DOHH2 (cell line): ENCODE results near the gene IKZF2.

Experiments used
- H3F3A ChIP-seq: fragments of 200-600 bp; sonication (generic), shearing (Covaris generic); 2 replicates; pipeline ENCODE4 v1.6.0; 2016; ENCODE audit warnings: antibody characterized with exemption, mild to moderate bottlenecking; ENCODE audit not compliant: control insufficient read depth, insufficient read depth
- H3K27ac ChIP-seq: fragments of 200-600 bp; sonication (generic); 2 replicates; pipeline ENCODE4 v1.5.1; 2014; ENCODE audit warnings: low read depth, mild to moderate bottlenecking, low read length, moderate library complexity
- H3K27me3 ChIP-seq: fragments of 200-600 bp; sonication (generic); 2 replicates; pipeline ENCODE4 v1.6.1; 2014; ENCODE audit warnings: mild to moderate bottlenecking, low read length, mixed read lengths; ENCODE audit not compliant: control insufficient read depth
- H3K36me3 ChIP-seq: fragments of 200-600 bp; sonication (generic); 2 replicates; pipeline ENCODE4 v1.6.1; 2014; ENCODE audit warnings: mild to moderate bottlenecking, low read length, moderate library complexity, mixed read lengths; ENCODE audit not compliant: control insufficient read depth
- H3K4me1 ChIP-seq: fragments of 200-600 bp; sonication (generic); 2 replicates; pipeline ENCODE4 v1.6.1; 2014; ENCODE audit warnings: mild to moderate bottlenecking, low read length, mixed read lengths; ENCODE audit not compliant: control insufficient read depth
- H3K4me2 ChIP-seq: fragments of 200-600 bp; sonication (generic); 2 replicates; pipeline ENCODE4 v1.6.0; 2014; ENCODE audit warnings: mild to moderate bottlenecking, low read length, moderate library complexity
- H3K4me3 ChIP-seq: fragments of 200-600 bp; sonication (generic); 2 replicates; pipeline ENCODE4 v1.5.1; 2014; ENCODE audit warnings: mild to moderate bottlenecking, low read length, mixed read lengths
- H3K79me2 ChIP-seq: fragments of 200-600 bp; sonication (generic); 2 replicates; pipeline ENCODE4 v1.6.1; 2014; ENCODE audit warnings: mild to moderate bottlenecking, low read length, mixed read lengths; ENCODE audit not compliant: control insufficient read depth
- H3K9me2 ChIP-seq: fragments of 200-600 bp; sonication (generic); replicated peaks from 2 replicates; pipeline ENCODE4 v1.6.1; 2014; ENCODE audit warnings: mild to moderate bottlenecking, low read length, mixed read lengths; ENCODE audit not compliant: control insufficient read depth
- H3K9me3 ChIP-seq: fragments of 200-600 bp; sonication (generic); 2 replicates; pipeline ENCODE4 v1.6.1; 2014; ENCODE audit warnings: antibody characterized with exemption, low read length, mixed read lengths; ENCODE audit not compliant: control insufficient read depth, insufficient read depth
- H4K20me1 ChIP-seq: fragments of 200-600 bp; sonication (generic); 2 replicates; pipeline ENCODE4 v1.6.0; 2014; ENCODE audit warnings: low read depth, mild to moderate bottlenecking, antibody characterized with exemption, low read length, moderate library complexity; ENCODE audit not compliant: control insufficient read depth, insufficient read depth
- CTCF ChIP-seq: fragments of 200-600 bp; sonication (generic); IDR thresholded peaks from one replicate; pipeline ENCODE4 v1.5.1; 2014; ENCODE audit warnings: antibody characterized with exemption, mild to moderate bottlenecking, low read depth, low read length; ENCODE audit not compliant: poor library complexity, severe bottlenecking
- EZH2phosphoT487 ChIP-seq: fragments of 200-600 bp; sonication (generic); IDR thresholded peaks from 2 replicates; pipeline ENCODE4 v1.6.1; 2017; ENCODE audit warnings: borderline replicate concordance, mild to moderate bottlenecking, antibody characterized with exemption, low read length, moderate library complexity, mixed read lengths

Gene IKZF2

GRCh38 chr2:212973347-212973746, 178.1 kb downstream of the IKZF2 start:
- Histone ChIP-seq H3K27ac (no peak overlapping the region), H3K4me1 (peaks cover 4% of the 10 kb centered on the region), H3K27me3 (no peaks in the 10 kb centered on the region), H3K9me3 (no peaks in the 10 kb centered on the region), H3F3A (no peaks in the 10 kb centered on the region), H3K9me2 (no peaks in the 10 kb centered on the region), H3K79me2 (no peaks in the 10 kb centered on the region), H3K4me2 (no peak overlapping the region), H3K36me3 (no peaks in the 10 kb centered on the region), H4K20me1 (no peaks in the 10 kb centered on the region), H3K4me3 (no peak overlapping the region)
- TF ChIP-seq EZH2phosphoT487: no peak

GRCh38 chr2:212970132-212970531, 181.3 kb downstream of the IKZF2 start:
- TF ChIP-seq EZH2phosphoT487 (no peak), CTCF (no peak)
- no peaks in the 10 kb centered on the region for H3K9me3 ChIP-seq
- no peak overlapping the region for H3K4me2 ChIP-seq
- no peak overlapping the region for H3K27ac ChIP-seq
- H3K9me2 ChIP-seq: no peaks in the 10 kb centered on the region
- H4K20me1 ChIP-seq: no peaks in the 10 kb centered on the region
- H3K4me1 ChIP-seq: peaks cover 17% of the 10 kb centered on the region
- H3K4me3 ChIP-seq: no peak overlapping the region
- no peaks in the 10 kb centered on the region for H3K36me3 ChIP-seq
- no peaks in the 10 kb centered on the region for H3K27me3 ChIP-seq
- no peaks in the 10 kb centered on the region for H3K79me2 ChIP-seq
- no peaks in the 10 kb centered on the region for H3F3A ChIP-seq

GRCh38 chr2:212968284-212969081, 182.9 kb downstream of the IKZF2 start:
- H4K20me1 ChIP-seq: no peaks in the 10 kb centered on the region

More at GRCh38 chr2:212968284-212969081, 182.9 kb downstream of the IKZF2 start:
- Histone ChIP-seq H3K36me3 (no peaks in the 10 kb centered on the region), H3K4me2 (no peak overlapping the region), H3K9me3 (no peaks in the 10 kb centered on the region), H3K9me2 (no peaks in the 10 kb centered on the region), H3K4me3 (no peak overlapping the region), H3K4me1 (peaks cover 17% of the 10 kb centered on the region), H3K79me2 (no peaks in the 10 kb centered on the region), H3K27ac (no peak overlapping the region), H3F3A (no peaks in the 10 kb centered on the region), H3K27me3 (no peaks in the 10 kb centered on the region)
- TF ChIP-seq EZH2phosphoT487 (no peak), CTCF (no peak)
